IMR-90 (cell line): ENCODE measurements around the gene RIMS3. TPM values are rescaled to one million over a fixed set of nuclear protein-coding genes. Genes with fewer than 3 reads are reported as not detected.

ENCODE experiments used
- ATAC-seq: fragments of 200-7000 bp; cut with Tn5 transposase; 2 replicates; pipeline ENCODE4 v1.9.1; 2020; ENCODE audit warnings: low read depth, mild to moderate bottlenecking, moderate library complexity
- BruUV-seq: library from RNA; stranded (reverse); fragments of 400-500 nt; replicated peaks from 2 replicates; lab custom pipeline; 2021; lab: Mats Ljungman, UMichigan
- CTCF ChIA-PET: fragments of 300-600 bp; formaldehyde crosslinking; extraction: SDS; loops from one replicate; lab custom pipeline; 2021; ENCODE audit warnings: antibody characterized with exemption; lab: Yijun Ruan, JAX
- POLR2A ChIA-PET: fragments of 300-600 bp; sonication (Branson Sonifier 250); formaldehyde crosslinking; loops from one replicate; lab custom pipeline; 2022; ENCODE audit warnings: antibody characterized with exemption; ENCODE audit not compliant: unreplicated experiment; lab: Charles Lee
- DNase-seq: peaks from one replicate; pipeline ENCODE4 v3.0.0; 2013
- H2AFZ ChIP-seq: replicated peaks from 2 replicates; pipeline ENCODE3; 2013; ENCODE audit warnings: low read length, mild to moderate bottlenecking; ENCODE audit not compliant: poor library complexity
- H2AK5ac ChIP-seq: 2 replicates; pipeline ENCODE4 v1.6.1; 2013; ENCODE audit warnings: low read depth, low read length, inconsistent platforms
- H2AK9ac ChIP-seq: replicated peaks from 2 replicates; pipeline ENCODE3; 2013; ENCODE audit warnings: mild to moderate bottlenecking, low read depth, low read length, moderate library complexity; ENCODE audit not compliant: poor library complexity
- H2BK120ac ChIP-seq: 2 replicates; pipeline ENCODE4 v1.6.1; 2013; ENCODE audit warnings: low read depth, low read length, inconsistent platforms
- H2BK15ac ChIP-seq: 3 replicates; pipeline ENCODE4 v1.6.1; 2013; ENCODE audit warnings: low read depth, low read length, inconsistent platforms
- H2BK20ac ChIP-seq: 2 replicates; pipeline ENCODE4 v1.6.1; 2013; ENCODE audit warnings: low read depth, mild to moderate bottlenecking, inconsistent platforms, low read length, moderate library complexity
- H2BK5ac ChIP-seq: 2 replicates; pipeline ENCODE4 v1.6.1; 2013; ENCODE audit warnings: mild to moderate bottlenecking, low read depth, low read length, inconsistent platforms; ENCODE audit not compliant: poor library complexity, severe bottlenecking
- H3K14ac ChIP-seq: replicated peaks from 2 replicates; pipeline ENCODE4 v1.6.1; 2013; ENCODE audit warnings: low read depth, low read length, inconsistent platforms
- H3K18ac ChIP-seq: 2 replicates; pipeline ENCODE4 v1.6.1; 2013; ENCODE audit warnings: low read depth, low read length, control low read depth
- H3K23ac ChIP-seq: 2 replicates; pipeline ENCODE4 v1.6.1; 2013; ENCODE audit warnings: low read depth, low read length, inconsistent platforms
- H3K27ac ChIP-seq: 2 replicates; pipeline ENCODE4 v1.5.1; 2013; ENCODE audit warnings: mild to moderate bottlenecking, control low read depth, low read length; ENCODE audit not compliant: insufficient read depth
- H3K27me3 ChIP-seq: 2 replicates; pipeline ENCODE4 v1.6.1; 2013; ENCODE audit warnings: low read length; ENCODE audit not compliant: control insufficient read depth, insufficient read depth
- H3K36me3 ChIP-seq: 2 replicates; pipeline ENCODE4 v1.6.1; 2013; ENCODE audit warnings: low read length, mixed read lengths; ENCODE audit not compliant: control insufficient read depth, insufficient read depth
- H3K4ac ChIP-seq: 2 replicates; pipeline ENCODE4 v1.6.1; 2013; ENCODE audit warnings: low read depth, low read length, inconsistent platforms
- H3K4me1 ChIP-seq: 2 replicates; pipeline ENCODE4 v1.6.1; 2013; ENCODE audit warnings: low read length, mixed read lengths; ENCODE audit not compliant: control insufficient read depth, insufficient read depth
- H3K4me2 ChIP-seq: 2 replicates; pipeline ENCODE4 v1.6.1; 2013; ENCODE audit warnings: low read depth, mild to moderate bottlenecking, control low read depth, low read length, moderate library complexity
- H3K4me3 ChIP-seq: 2 replicates; pipeline ENCODE4 v1.5.1; 2013; ENCODE audit warnings: low read depth, mild to moderate bottlenecking, control low read depth, low read length, moderate library complexity; ENCODE audit not compliant: insufficient read depth
- H3K56ac ChIP-seq: 2 replicates; pipeline ENCODE4 v1.6.1; 2013; ENCODE audit warnings: low read length, inconsistent platforms; ENCODE audit not compliant: insufficient read depth; ENCODE audit errors: extremely low read depth
- H3K79me1 ChIP-seq, 2 experiments: 2 replicates each; pipeline ENCODE4 v1.6.1; 2013; ENCODE audit warnings: low read length in 2 of 2, inconsistent platforms in 1 of 2, low read depth in 1 of 2
- H3K9ac ChIP-seq: 2 replicates; pipeline ENCODE4 v1.6.1; 2013; ENCODE audit warnings: low read depth, low read length, control low read depth
- H3K9me1 ChIP-seq: 2 replicates; pipeline ENCODE4 v1.6.1; 2013; ENCODE audit warnings: low read length, inconsistent platforms; ENCODE audit not compliant: insufficient read depth
- H3K9me3 ChIP-seq: 2 replicates; pipeline ENCODE4 v1.6.1; 2013; ENCODE audit warnings: low read length; ENCODE audit not compliant: control insufficient read depth, insufficient read depth
- H4K20me1 ChIP-seq: 2 replicates; pipeline ENCODE4 v1.6.1; 2013; ENCODE audit warnings: low read length, inconsistent platforms; ENCODE audit not compliant: insufficient read depth
- H4K5ac ChIP-seq: 2 replicates; pipeline ENCODE4 v1.6.1; 2013; ENCODE audit warnings: mild to moderate bottlenecking, low read depth, low read length, control low read depth
- H4K8ac ChIP-seq, 2 experiments: 2 replicates each; pipeline ENCODE4 v1.6.1; 2013; ENCODE audit warnings: low read depth in 2 of 2, low read length in 2 of 2, control low read depth in 1 of 2, inconsistent platforms in 1 of 2
- H4K91ac ChIP-seq: 2 replicates; pipeline ENCODE4 v1.6.1; 2013; ENCODE audit warnings: low read depth, low read length, inconsistent platforms; ENCODE audit not compliant: insufficient read depth
- RCOR1 ChIP-seq: IDR thresholded peaks from 2 replicates; pipeline ENCODE4 v1.6.1; 2012; ENCODE audit warnings: mild to moderate bottlenecking, low read length, improper control_type of control experiment; ENCODE audit not compliant: insufficient replicate concordance
- SMC3 ChIP-seq: fragments of 150-350 bp; IDR thresholded peaks from 2 replicates; pipeline ENCODE4 v1.6.1; 2016; ENCODE audit warnings: low read depth, mild to moderate bottlenecking, antibody characterized with exemption, low read length, moderate library complexity
- WGBS, 2 experiments: methylation state at CpG; one replicate each; pipeline versions ENCODE4 v1.1.5 to v1.1.7; 2013; ENCODE audit warnings: missing lambda C conversion rate in 2 of 2; ENCODE audit not compliant: insufficient read length in 1 of 2; ENCODE audit errors: extremely low coverage in 2 of 2; 5-methylcytosine and 5-hydroxymethylcytosine counted together
- dilution Hi-C: fragments of 300-500 bp; cut with HindIII; formaldehyde crosslinking; loops from one replicate; pipeline ENCODE4 v1.14.3; 2018; ENCODE audit warnings: low sequenced_read_pairs; ENCODE audit not compliant: unreplicated experiment
- in situ Hi-C: fragments of 300-500 bp; cut with MboI; formaldehyde crosslinking; loops from 3 replicates; pipeline ENCODE4 v1.14.3; 2019; ENCODE audit warnings: low sequenced_read_pairs, inconsistent platforms, mixed read lengths
- intact Hi-C: fragments of 100-400 bp; cut with micrococcal nuclease; formaldehyde crosslinking; loops from 2 replicates; pipeline ENCODE4 v1.10.0; 2022
- polyA plus RNA-seq, 3 experiments: library from polyadenylated mRNA; depleted of rRNA; stranded (reverse); fragments of >200 nt; gene quantifications; 2 replicates each; pipeline ENCODE4 v1.2.3, GENCODE V29; 2012; ENCODE audit warnings: low replicate concordance in 1 of 3
- total RNA-seq: library from RNA; depleted of rRNA; stranded (reverse); fragments of >200 nt; gene quantifications from 2 replicates; pipeline ENCODE4 v1.2.3, GENCODE V29; 2012
- TF ChIP-seq, protein P1 (sequence below): fragments of 150-350 bp; IDR thresholded peaks from 2 replicates; pipeline ENCODE4 v1.6.1; 2016; ENCODE audit warnings: low read depth, mild to moderate bottlenecking, low read length, moderate library complexity, borderline replicate concordance

Gene RIMS3
- total and polyA plus RNA-seq, 2 of the 4 experiments (the other 2 are of a cell fraction), result 0.10 to 0.36 TPM

DNA sequence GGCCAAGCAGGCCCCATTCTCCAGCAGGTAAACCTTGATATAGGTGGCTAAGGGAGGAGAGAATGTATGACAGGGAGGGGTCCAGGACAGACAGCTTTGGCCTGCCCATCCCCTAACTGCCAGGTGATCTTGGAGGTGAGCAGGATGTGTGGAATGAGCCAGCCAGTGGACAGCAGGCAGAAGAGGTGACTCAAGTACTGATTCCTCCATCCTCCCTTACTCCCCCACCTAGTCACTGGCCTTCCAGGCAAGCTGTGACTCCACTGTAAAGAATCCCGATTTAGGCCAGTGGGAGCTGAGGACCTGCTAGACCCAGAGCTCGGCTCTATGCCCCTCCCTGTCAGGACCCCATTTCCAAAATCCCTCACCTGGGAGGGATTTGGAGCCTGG, 36.6 kb downstream of the RIMS3 start:
- Histone ChIP-seq H2AK5ac (no peak overlapping the region), H2BK120ac (no peak overlapping the region), H3K9me1 (no peaks in the 10 kb centered on the region), H2BK15ac (no peak overlapping the region), H3K79me1 (no peaks in the 10 kb centered on the region), H3K4me2 (no peak overlapping the region), H3K14ac (no peak overlapping the region), H3K9me3 (no peaks in the 10 kb centered on the region), H4K8ac (no peak overlapping the region), H4K20me1 (no peaks in the 10 kb centered on the region; the same call in 1 of the 2 replicates), H2AK9ac (no peak overlapping the region), H2AFZ (no peak overlapping the region), H3K4me3 (no peak overlapping the region), H3K23ac (no peak overlapping the region), H3K18ac (no peak overlapping the region), H2BK20ac (no peak overlapping the region), H3K27ac (no peak overlapping the region), H3K4ac (no peak overlapping the region), H3K9ac (no peak overlapping the region), H3K36me3 (no peaks in the 10 kb centered on the region), H4K5ac (no peak overlapping the region), H3K56ac (no peak overlapping the region), H3K27me3 (peaks cover 15% of the 10 kb centered on the region; the same call in 1 of the 2 replicates), H3K4me1 (no peaks in the 10 kb centered on the region), H4K91ac (no peak overlapping the region), H2BK5ac (no peak overlapping the region)
- no peak for TF ChIP-seq RCOR1
- TF ChIP-seq, protein P1, sequence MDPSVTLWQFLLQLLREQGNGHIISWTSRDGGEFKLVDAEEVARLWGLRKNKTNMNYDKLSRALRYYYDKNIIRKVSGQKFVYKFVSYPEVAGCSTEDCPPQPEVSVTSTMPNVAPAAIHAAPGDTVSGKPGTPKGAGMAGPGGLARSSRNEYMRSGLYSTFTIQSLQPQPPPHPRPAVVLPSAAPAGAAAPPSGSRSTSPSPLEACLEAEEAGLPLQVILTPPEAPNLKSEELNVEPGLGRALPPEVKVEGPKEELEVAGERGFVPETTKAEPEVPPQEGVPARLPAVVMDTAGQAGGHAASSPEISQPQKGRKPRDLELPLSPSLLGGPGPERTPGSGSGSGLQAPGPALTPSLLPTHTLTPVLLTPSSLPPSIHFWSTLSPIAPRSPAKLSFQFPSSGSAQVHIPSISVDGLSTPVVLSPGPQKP, result no peak
- no peak for TF ChIP-seq SMC3
- ChIA-PET CTCF (no interaction called here), POLR2A (no interaction called here)
- ATAC-seq (no peak), DNase-seq (no peak)
- dilution Hi-C loops, result no loop called here
- in situ Hi-C loops, result loop anchor here (10.0 to 25.0 kb wide), 2 partner anchors 216 to 333 kb away; no protein-coding TSS in a partner anchor
- no TSS peak for BruUV-seq
- no CpG with 5 or more reads among the region's 2 CpGs for WGBS, 2 experiments
- intact Hi-C loops, result loop anchor here (5.0 kb wide), 1 partner anchor 223 kb away; no protein-coding TSS in a partner anchor
